Caco-2 (cell line): ENCODE measurements around the gene GDF10. TPM values are rescaled to one million over a fixed set of nuclear protein-coding genes. Genes with fewer than 3 reads are reported as not detected.

Experiments used
- BruUV-seq: library from RNA; stranded (reverse); fragments of 400-500 nt; replicated peaks from 2 replicates; lab custom pipeline; 2021; lab: Mats Ljungman, UMichigan
- CTCF ChIA-PET: fragments of 300-600 bp; sonication (Branson Sonifier 250); formaldehyde crosslinking; loops from one replicate; lab custom pipeline; 2022; ENCODE audit warnings: antibody characterized with exemption; lab: Charles Lee
- POLR2A ChIA-PET: fragments of 300-600 bp; sonication (Branson Sonifier 250); formaldehyde crosslinking; loops from one replicate; lab custom pipeline; 2022; ENCODE audit warnings: antibody characterized with exemption; lab: Charles Lee
- DNase-seq, 2 experiments: peaks; one replicate each; pipeline versions ENCODE4 v3.0.0 to v3.0.0-alpha.2; 2020 to 2022
- H3K27me3 ChIP-seq: replicated peaks from 2 replicates; pipeline ENCODE4 v1.6.0; 2011; ENCODE audit warnings: low read length; ENCODE audit not compliant: control insufficient read depth, insufficient read depth
- H3K36me3 ChIP-seq: 2 replicates; pipeline ENCODE4 v1.5.1; 2011; ENCODE audit warnings: low read length; ENCODE audit not compliant: control insufficient read depth, insufficient read depth
- H3K4me1 ChIP-seq: fragments of 250-450 bp; sonication (Bioruptor Pico); 2 replicates; pipeline ENCODE4 v1.5.1; 2020; ENCODE audit warnings: mild to moderate bottlenecking
- H3K4me3 ChIP-seq: 2 replicates; pipeline ENCODE4 v1.5.1; 2011; ENCODE audit warnings: low read depth, mild to moderate bottlenecking, control low read depth, low read length
- H3K9me3 ChIP-seq: fragments of 250-450 bp; sonication (Bioruptor Pico); 2 replicates; pipeline ENCODE4 v1.5.1; 2020; ENCODE audit warnings: mild to moderate bottlenecking, moderate library complexity
- H3K27ac Mint-ChIP-seq: one replicate; pipeline ENCODE4 v1.8.0; 2022; ENCODE audit warnings: mixed read lengths; ENCODE audit not compliant: unreplicated experiment
- H3K27me3 Mint-ChIP-seq: one replicate; pipeline ENCODE4 v1.8.0; 2022; ENCODE audit warnings: mixed read lengths; ENCODE audit not compliant: insufficient read depth, unreplicated experiment
- H3K36me3 Mint-ChIP-seq: one replicate; pipeline ENCODE4 v1.8.0; 2022; ENCODE audit warnings: mild to moderate bottlenecking, mixed read lengths; ENCODE audit not compliant: insufficient read depth, unreplicated experiment
- H3K4me1 Mint-ChIP-seq: one replicate; pipeline ENCODE4 v1.8.0; 2022; ENCODE audit warnings: low read depth, mixed read lengths; ENCODE audit not compliant: unreplicated experiment
- H3K4me3 Mint-ChIP-seq: one replicate; pipeline ENCODE4 v1.8.0; 2022; ENCODE audit warnings: mild to moderate bottlenecking, moderate library complexity, mixed read lengths; ENCODE audit not compliant: unreplicated experiment
- H3K9me3 Mint-ChIP-seq: one replicate; pipeline ENCODE4 v1.8.0; 2022; ENCODE audit warnings: mixed read lengths; ENCODE audit not compliant: unreplicated experiment
- intact Hi-C: fragments of 100-400 bp; cut with micrococcal nuclease; formaldehyde crosslinking; loops from one replicate; pipeline ENCODE4 v1.10.0; 2022; ENCODE audit not compliant: unreplicated experiment
- total RNA-seq: library from RNA; stranded (reverse); gene quantifications from 2 replicates; pipeline ENCODE4 v1.2.3, GENCODE V29; 2022
- TF ChIP-seq, protein P1 (sequence below), 2 experiments: fragments of 200-600 bp in 1 of 2; IDR thresholded peaks; 1 replicate in 1 of 2; 2 replicates in 1 of 2; pipeline versions ENCODE4 v1.5.1 to v1.8.0; 2011 to 2022; ENCODE audit warnings: antibody characterized with exemption in 1 of 2, control low read depth in 1 of 2, inconsistent platforms in 1 of 2, low read depth in 1 of 2, low read length in 1 of 2, mild to moderate bottlenecking in 1 of 2, moderate library complexity in 1 of 2; ENCODE audit not compliant: insufficient read depth in 1 of 2, severe bottlenecking in 1 of 2, unreplicated experiment in 1 of 2

The GDF10 gene
- total RNA-seq, 1 experiment from 2014 or later = not detected

DNA sequence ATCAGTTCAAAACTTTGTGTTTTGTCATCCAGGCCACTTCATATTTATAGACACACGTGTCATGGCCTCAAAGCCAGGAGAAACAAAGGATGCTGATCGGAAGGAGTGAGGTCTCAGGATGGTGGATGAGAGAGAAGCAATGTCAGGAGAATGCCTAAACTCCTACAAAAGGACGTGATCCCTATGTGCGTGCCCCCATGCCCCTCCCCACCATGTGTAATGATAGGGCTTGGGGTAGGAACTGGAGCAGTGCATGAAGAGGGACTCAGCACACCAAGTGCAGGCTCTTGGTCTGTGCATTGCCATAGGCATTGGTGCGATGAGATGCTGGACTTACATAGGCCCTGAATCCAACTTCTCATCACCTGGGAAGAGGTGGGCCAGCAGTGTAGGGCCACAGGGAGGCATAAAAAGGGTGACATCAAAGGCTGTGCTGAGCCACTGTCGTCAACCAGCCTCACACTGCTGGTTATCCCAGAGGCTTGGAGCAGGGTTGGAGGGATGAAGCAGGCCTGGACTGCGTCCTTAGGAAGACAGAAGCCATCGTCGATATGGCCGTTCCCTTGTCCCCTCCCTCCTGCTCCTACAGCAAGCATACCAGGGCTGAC is 46.9 kb upstream of the GDF10 start:
- peaks cover 14% of the 10 kb centered on the region for H3K27me3 Mint-ChIP-seq
- Histone ChIP-seq H3K27me3 (no peaks in the 10 kb centered on the region), H3K36me3 (no peaks in the 10 kb centered on the region), H3K9me3 (no peaks in the 10 kb centered on the region), H3K4me3 (no peak overlapping the region), H3K4me1 (no peaks in the 10 kb centered on the region)
- ChIA-PET POLR2A (no interaction called here), CTCF (no interaction called here)
- no peak for DNase-seq
- intact Hi-C loops = no loop called here
- H3K4me1 Mint-ChIP-seq = no peaks in the 10 kb centered on the region
- no peaks in the 10 kb centered on the region for H3K9me3 Mint-ChIP-seq
- no TSS peak for BruUV-seq
- no peaks in the 10 kb centered on the region for H3K36me3 Mint-ChIP-seq
- TF ChIP-seq, protein P1, sequence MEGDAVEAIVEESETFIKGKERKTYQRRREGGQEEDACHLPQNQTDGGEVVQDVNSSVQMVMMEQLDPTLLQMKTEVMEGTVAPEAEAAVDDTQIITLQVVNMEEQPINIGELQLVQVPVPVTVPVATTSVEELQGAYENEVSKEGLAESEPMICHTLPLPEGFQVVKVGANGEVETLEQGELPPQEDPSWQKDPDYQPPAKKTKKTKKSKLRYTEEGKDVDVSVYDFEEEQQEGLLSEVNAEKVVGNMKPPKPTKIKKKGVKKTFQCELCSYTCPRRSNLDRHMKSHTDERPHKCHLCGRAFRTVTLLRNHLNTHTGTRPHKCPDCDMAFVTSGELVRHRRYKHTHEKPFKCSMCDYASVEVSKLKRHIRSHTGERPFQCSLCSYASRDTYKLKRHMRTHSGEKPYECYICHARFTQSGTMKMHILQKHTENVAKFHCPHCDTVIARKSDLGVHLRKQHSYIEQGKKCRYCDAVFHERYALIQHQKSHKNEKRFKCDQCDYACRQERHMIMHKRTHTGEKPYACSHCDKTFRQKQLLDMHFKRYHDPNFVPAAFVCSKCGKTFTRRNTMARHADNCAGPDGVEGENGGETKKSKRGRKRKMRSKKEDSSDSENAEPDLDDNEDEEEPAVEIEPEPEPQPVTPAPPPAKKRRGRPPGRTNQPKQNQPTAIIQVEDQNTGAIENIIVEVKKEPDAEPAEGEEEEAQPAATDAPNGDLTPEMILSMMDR (IDR thresholded peaks at IDR 0.05; ENCODE audit: insufficient read depth in 1 of 2, low read depth in 1 of 2, low read length in 1 of 2, severe bottlenecking in 1 of 2, unreplicated experiment in 1 of 2) = no peak
- H3K4me3 Mint-ChIP-seq = no peak overlapping the region
- no peak overlapping the region for H3K27ac Mint-ChIP-seq

DNA sequence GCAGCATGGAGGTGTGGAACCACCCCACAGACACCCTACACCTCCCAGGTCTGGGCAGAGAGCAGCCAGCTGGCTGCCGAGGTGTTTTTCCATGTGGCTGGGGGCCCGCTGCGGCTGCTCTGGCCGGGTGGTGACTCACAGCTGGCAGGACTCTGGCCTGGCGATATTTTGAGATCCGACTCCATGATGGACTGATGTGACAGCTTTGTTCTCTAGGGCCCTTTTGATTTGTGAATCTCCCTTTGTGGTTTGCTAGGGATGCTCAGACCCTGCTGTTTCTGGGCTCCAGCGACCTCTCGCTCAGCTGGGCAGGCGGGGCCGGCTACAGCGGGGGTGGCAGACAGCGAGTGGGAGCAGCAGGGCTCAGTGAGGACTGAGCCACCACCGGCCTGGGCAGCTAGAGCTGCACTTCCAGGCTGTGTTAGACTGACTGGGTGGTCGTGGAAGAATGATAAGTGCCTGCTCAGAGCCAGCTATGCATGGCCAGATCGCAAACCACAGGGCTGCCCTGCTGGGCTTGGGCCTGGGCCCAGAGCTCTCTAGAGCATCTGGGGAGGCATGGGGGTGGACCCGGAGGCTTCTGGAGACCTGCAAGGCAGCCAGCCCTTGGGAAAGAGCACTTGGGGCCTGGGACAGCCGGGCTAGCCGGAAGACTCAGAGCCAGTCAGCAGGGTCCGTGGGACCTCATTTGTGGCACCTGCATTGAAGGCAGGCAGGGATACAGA is 46.2 kb upstream of the GDF10 start:
- peaks cover 10% of the 10 kb centered on the region for H3K27me3 Mint-ChIP-seq
- BruUV-seq = no TSS peak
- H3K4me3 ChIP-seq = no peak overlapping the region
- no peaks in the 10 kb centered on the region for H3K9me3 Mint-ChIP-seq
- H3K9me3 ChIP-seq = no peaks in the 10 kb centered on the region
- H3K4me3 Mint-ChIP-seq = no peak overlapping the region
- no peaks in the 10 kb centered on the region for H3K4me1 Mint-ChIP-seq
- no peaks in the 10 kb centered on the region for H3K27me3 ChIP-seq
- no peaks in the 10 kb centered on the region for H3K4me1 ChIP-seq
- intact Hi-C loops = no loop called here
- DNase-seq = no peak
- H3K36me3 ChIP-seq = no peaks in the 10 kb centered on the region
- no peaks in the 10 kb centered on the region for H3K36me3 Mint-ChIP-seq
- H3K27ac Mint-ChIP-seq = no peak overlapping the region
- TF ChIP-seq, protein P1 (IDR thresholded peaks at IDR 0.05; ENCODE audit: insufficient read depth in 1 of 2, low read depth in 1 of 2, low read length in 1 of 2, severe bottlenecking in 1 of 2, unreplicated experiment in 1 of 2) = no peak
- POLR2A ChIA-PET = no interaction called here
- CTCF ChIA-PET = no interaction called here

DNA sequence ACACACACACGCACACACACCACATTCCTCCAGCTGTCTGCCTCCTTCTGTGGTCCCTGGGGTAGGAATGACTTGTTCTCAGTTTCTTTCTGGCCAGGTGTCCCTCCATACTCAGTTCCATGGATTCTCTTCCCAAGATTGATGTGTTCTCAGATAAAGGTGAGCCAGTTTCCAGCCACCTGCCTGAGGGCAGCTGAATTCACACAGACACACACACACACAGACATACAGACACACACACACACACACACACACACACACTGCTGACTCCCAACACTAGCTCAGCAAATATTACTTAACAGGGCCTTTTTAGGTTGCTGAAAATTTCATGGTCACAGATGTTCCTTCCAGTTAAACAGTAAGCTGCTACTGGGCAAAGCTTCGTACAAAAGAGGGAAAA is 45.4 kb upstream of the GDF10 start:
- Histone ChIP-seq H3K36me3 (no peaks in the 10 kb centered on the region), H3K4me1 (no peaks in the 10 kb centered on the region), H3K9me3 (no peaks in the 10 kb centered on the region), H3K27me3 (no peaks in the 10 kb centered on the region), H3K4me3 (no peak overlapping the region)
- CTCF ChIA-PET = interaction anchor here (0.8 kb wide), 1 partner anchor 30 kb away, joined by 4 read pairs; no protein-coding TSS in a partner anchor
- TF ChIP-seq, protein P1 (IDR thresholded peaks at IDR 0.05; ENCODE audit: insufficient read depth in 1 of 2, low read depth in 1 of 2, low read length in 1 of 2, severe bottlenecking in 1 of 2, unreplicated experiment in 1 of 2) = no peak
- POLR2A ChIA-PET = no interaction called here
- Mint-ChIP-seq H3K27me3 (peaks cover 4% of the 10 kb centered on the region), H3K36me3 (no peaks in the 10 kb centered on the region), H3K4me1 (no peaks in the 10 kb centered on the region), H3K27ac (no peak overlapping the region), H3K4me3 (no peak overlapping the region), H3K9me3 (no peaks in the 10 kb centered on the region)
- no peak for DNase-seq
- intact Hi-C loops = no loop called here
- no TSS peak for BruUV-seq
